Stimulated activated CD8-positive, alpha-beta memory T cell treated with anti-CD3 and anti-CD28 coated beads, Interleukin-4, amount 100 ng/mL, for 1 hour (primary cell): ENCODE data around the gene CHKB.
"Not testable (repeated sequence)": the region's sequence is repeated elsewhere in the genome, so short reads cannot be mapped to it uniquely, and the experiment has no call there.

Source experiments
- DNase-seq, 2 donors: peaks; one replicate each; pipeline ENCODE4 v3.0.0-alpha.2; 2020; ENCODE audit warnings: low read depth in 2 of 2, low spot score in 1 of 2

Gene CHKB, protein sequence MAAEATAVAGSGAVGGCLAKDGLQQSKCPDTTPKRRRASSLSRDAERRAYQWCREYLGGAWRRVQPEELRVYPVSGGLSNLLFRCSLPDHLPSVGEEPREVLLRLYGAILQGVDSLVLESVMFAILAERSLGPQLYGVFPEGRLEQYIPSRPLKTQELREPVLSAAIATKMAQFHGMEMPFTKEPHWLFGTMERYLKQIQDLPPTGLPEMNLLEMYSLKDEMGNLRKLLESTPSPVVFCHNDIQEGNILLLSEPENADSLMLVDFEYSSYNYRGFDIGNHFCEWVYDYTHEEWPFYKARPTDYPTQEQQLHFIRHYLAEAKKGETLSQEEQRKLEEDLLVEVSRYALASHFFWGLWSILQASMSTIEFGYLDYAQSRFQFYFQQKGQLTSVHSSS

DNA sequence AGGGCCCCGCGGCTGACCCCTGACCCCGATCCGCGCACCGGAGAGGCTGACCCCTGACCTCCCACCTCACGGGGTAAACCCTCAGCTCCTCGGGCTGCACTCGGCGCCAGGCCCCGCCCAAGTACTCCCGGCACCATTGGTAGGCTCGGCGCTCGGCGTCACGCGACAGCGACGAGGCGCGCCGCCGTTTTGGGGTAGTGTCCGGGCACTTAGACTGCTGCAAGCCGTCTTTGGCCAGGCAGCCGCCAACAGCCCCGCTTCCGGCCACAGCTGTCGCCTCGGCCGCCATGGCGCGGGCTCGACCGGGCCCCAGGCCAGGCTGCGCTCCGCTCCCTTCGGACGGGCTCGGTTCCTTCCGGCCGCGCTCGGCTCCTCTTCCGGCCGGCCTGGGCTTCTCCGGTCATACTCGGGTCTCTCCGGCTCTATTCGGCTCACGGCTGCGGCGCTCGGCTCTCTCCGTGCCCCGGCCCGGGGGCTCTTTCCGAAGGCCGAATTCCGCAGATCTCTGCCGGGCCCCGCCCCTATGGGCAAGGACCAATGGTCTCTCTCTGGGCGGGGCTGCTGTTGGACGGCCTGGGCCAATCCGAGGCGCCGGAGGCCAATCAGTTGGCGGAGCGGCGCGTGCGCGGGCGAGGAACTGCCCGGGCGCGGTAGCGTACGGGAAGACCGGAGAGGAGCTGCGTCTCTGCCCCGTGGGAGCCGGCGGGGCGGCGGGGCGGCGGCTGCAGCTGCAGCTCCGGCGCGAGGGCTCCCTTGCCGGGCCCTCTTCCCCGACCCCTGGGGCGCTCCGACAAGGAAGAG is at the start of gene CHKB:
Gene CHKB (minus strand): TSS at position 357 of the 801 bp plus-strand sequence. CDS start 68 bp downstream, at position 289.
- DNase-seq, result peak; percentile 90 to 96

DNA sequence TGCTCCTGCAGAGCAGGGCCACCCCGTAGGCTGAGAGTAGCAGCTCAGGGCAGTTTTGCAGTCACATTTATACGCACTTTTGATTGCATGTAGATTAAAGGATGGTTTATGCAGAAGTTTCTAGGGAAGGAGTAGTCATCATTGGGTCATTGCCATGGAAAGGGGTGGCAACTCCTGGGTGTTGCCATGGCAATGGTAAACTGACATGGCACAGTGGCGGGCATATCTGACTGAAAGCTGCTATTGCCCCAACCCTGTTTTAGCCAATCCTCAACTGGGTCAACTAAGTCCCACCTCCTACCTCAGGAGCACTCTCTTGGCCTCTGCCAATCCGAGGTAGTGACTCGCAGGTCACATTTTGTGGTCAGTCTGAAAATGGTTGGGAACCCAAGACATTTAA is 47.7 kb upstream of the CHKB start:
- DNase-seq, result no peak

DNA sequence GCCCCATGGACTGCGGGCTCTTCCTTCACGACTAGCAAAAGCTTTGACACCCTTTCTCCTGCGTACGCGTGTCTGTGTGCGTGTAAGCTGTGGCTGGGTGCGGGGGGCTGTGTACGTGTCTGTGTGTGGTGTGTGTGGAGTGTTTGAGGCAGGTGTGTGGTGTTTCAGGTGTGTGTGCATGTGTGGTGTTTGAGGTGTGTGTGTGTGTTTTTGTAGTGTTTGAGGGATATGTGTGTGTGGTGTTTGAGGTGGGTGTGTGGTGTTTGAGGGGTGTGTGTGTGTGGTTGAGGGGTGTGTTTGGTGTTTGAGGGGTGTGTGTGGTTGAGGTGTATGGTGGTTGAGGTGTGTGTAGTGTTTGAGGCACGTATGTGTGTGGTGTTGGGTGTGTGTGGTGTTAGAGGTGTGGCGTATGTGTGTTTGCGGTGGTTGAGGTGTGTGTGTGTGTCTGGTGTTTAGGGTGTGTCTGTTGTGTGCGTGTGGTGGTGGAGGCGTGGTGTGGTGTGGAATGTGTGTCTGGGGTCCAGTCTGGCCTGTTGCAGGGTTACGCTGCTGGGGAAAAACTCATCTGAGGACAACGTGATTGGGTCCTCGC is 46.0 kb upstream of the CHKB start:
- no peak for DNase-seq

DNA sequence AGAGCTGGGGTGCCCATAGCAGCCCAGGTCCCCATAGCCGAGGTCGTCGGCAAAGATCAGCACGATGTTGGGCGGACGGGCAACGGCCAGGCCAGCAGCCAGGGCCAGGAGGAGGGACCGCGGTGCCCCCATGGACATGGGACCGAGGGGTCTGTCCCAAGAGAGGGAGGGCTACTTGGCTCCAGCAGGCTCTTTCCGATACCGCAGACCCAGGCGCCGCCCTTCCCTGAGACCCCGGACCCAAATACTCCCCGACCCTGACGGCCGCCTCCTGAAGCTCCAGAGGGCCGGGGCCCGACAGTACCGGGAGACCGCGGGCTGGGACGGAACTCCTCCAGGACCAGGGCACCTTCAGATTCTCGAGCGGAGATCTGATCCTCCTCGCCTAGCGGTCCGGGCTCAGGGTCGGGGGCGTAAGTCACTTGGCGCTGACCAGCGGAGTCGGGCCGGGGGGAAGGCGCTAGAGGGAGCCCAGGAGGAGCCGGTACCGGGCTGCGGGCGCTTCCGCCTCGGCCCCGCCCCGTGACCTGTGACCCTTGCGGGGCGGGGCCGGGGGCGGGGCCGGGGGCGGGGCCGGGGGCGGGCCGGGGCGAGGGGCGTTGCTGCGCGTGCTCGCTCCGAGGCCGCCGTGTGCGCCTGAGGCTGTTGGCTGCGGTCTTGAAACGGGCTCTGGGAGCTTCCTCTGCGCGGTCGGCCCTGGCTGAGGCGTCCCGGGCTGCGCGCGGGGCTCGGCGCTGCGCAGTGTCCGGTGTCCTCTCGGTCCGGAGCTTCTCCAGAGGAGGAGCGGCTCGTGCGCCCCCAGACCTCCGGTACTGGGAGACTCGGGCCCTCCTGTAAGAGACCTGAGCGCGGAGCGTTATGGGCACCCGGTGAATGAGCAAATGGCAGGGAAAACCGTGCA is 45.2 kb upstream of the CHKB start, which contains the start of gene ARSA:
Gene ARSA (minus strand): TSS at position 511 of the 901 bp plus-strand sequence. CDS start 373 bp downstream, at position 138.
- peak in 1 of 2 donors; percentile 59 for DNase-seq

DNA sequence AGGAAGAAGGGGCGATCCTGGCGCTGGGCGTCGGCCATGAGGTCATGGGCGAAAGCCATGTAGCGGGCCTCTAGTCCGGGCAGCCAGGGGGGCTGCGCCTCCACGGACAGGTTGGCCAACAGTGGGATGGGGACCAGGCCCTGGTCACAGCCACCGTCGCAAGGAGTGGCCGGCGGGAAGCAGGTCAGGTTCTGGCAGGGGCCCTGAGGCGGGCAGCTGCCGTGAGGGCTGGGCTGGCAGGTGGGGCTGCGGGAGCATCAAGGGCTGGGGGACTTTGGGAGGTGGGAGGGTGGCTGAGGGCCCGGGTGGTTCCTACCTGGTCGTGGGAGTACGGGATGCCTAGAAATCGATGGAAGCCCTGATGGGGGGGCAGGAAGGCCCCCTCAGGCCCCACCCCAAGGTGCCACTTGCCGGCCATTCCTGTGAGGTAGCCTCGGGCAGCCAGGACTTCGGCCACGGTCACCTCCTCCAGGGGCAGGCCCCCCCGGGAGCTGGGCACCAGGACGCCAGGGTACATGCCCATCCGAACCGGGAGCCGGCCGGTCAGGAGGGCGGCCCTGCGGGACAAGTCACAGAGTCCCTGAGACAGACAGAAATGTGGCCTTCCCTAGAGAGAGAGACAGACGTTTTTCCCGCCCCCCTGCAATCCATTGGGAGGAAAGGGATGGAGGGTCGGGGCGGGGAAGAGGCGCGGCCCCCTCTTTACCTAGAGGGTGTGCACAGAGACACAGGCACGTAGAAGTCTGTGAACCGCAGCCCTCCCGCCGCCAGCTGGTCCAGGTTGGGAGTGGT is 44.4 kb upstream of the CHKB start:
- DNase-seq, result no peak

DNA sequence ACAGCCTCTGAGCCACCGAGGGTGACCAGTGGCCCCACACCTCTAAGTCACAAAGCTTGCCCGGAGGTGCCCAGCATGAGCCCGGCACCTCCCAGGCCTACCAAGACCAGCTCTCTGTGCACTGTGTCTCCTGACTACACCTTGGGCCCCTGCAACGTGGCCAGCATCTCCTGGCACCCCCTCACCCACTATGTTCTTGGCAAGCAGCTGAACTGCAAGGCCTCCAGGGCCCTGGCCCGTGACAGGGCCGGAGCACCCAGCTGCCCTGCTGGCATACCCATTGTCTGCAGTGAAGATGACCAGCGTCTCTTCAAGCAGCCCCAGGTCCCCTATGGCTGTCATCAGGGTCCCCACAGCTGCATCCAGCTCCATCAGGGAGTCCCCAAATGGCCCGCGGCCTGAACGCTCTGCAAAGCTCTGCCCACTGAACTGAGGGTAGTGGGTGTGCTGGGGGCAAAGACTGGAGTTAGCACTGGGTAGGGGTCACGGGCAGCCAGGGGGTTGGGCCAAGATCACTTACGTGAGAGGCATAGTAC is 43.7 kb upstream of the CHKB start:
- no peak for DNase-seq

DNA sequence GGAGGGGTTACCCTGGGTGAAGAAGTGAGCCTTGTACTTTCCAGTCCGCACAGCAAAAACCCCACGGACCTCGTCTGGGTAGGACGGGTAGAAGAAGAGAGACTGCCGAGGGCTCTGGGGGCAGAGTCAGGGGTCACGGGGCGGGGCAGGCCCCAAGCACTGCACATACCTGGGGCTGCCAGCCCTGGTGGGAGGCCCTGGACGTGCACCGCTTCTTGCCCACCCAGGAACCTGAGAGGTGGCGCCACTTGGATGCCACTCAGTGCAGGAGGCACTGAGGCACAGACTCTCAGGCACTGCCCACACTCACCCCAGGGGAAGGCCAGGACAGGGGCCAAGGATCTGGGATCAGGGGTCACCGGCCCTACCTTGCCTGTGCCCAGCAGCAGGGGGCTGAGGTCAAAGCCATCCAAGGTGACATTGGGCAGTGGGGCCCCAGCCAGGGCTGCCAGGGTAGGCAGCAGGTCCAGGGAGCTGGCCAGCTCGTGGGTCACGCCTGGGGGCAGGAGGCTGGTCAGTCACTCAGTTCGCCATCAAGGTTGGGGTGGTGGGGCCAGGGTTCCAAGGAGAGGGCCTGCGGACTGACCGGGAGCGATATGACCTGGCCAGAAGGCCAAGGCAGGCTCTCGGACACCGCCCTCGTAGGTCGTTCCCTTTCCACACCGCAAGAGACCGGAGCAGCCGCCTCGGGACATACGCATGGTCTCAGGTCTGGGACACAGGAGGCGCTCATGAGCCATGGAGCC is 43.1 kb upstream of the CHKB start:
- DNase-seq, result no peak

DNA sequence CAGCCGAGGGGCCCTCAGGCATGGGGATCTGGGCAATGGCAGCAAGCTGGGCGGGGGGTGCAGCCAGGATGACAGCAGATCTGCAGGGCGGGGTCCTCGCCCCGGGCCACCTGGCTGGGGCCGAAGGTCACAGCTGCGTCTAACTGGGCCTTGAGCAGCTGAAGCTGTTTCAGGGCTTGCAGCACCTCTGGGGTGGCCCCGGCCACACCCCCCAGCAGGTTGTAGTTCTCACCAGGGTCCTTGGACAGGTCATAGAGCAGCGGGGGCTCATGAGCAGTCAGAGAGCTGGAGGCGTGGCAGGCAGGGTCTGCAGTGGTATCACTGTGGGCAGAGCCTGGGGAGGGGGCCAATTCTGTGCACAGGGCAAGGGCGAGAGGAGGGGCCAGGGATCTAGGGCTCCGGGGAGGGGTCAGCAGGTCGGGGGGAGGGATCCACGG is 42.5 kb upstream of the CHKB start:
- no peak for DNase-seq

DNA sequence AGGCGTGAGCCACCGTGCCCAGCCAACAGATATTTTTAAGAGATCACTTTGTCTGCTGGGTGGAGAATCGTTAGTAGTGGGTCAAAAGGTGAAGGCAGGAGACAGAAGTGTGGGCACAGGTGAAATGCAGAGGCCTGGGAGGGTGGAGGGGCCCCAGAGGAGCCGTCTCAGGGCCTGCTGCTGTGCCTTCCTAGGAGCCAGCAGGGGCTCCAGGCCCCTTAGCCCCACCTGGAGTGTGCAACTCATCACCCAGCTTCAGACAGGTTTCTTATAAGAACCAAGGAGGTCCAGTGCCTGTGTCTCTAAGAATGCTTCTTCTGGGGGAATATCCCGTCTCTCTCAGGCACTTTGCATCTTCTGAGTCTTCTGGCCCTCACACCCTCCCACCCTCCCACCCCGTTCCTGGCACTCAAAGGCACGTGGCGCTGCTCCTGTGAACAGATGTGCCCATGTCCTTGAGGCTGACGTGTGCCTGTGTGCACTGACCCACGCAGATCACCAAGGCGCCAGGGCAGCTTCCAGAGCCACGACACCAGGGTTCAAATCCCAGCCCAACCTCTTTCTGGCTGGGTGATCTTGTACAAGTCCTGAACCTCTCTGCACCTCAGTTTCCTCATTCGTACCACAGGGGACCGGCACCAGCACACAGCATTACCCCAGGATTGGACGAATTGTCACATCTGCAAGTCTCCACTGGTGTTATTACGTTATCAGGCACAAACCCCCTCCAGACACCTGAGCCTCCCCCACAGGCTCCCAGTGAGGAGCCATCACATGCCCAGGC is 41.9 kb upstream of the CHKB start:
- no peak for DNase-seq

DNA sequence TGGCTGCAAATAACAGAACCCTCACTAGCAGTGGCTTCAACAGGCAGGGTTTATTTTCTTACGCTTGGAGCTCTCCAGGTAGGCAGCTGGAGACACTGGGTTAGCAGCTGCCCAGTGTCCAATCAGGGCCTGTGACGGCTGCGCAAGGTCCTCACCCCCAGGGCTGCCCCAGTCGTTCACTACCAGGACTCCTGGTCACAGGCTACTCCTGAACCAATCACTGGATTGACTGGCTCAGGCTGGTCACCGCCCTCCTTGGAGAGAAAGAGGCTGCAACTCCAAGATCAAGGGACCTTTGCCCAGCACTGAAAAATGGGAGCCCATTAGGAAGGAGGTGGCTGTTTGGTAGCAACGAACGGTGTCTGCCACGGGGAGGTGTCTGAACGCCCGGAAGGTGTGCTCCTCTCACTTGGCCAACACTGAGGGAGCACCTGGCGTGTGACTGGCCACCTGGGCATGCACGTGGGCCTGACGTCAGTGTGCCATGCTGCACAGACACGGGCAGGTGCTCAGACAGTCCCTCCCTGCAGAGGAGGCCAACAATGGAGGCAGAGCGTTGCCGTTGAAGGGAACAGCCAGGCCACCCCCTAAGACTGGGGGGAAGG is 40.2 kb upstream of the CHKB start:
- no peak for DNase-seq

DNA sequence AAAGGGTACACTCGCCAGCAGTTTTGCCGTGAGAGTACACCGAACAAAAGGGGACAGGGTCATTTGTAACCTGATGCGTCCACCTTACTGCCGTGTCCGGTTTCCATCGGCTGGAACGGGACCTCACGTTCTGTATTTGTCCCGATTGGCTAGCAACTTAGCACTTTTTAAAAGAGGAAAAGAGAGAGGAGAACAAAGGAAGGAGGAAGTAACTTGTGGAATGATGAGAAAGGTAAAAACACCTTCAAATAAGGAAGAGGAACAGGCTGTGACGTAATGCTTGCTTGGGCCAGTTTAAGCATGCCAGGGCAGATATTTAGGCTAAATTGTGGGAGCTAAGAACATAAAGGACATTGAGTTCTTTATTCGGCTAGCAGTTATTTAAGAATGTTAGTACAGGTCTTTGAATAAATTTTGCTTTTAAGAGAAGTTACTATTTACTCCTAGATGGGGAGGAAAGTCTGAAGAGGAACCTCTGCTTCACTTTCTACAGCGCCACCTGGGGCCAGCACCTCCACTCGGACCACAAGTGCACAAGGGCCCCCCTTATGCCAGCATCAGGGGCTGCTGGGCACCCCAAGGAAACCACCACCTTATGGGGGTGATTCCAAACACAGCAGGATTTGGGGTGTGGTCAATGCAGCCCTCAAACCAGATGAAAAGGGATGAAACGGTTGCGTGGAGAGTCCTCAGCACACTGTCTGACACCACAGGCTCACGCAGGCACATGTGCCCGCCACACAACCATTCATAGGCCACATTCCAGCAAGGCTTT is 39.5 kb upstream of the CHKB start:
- no peak for DNase-seq

DNA sequence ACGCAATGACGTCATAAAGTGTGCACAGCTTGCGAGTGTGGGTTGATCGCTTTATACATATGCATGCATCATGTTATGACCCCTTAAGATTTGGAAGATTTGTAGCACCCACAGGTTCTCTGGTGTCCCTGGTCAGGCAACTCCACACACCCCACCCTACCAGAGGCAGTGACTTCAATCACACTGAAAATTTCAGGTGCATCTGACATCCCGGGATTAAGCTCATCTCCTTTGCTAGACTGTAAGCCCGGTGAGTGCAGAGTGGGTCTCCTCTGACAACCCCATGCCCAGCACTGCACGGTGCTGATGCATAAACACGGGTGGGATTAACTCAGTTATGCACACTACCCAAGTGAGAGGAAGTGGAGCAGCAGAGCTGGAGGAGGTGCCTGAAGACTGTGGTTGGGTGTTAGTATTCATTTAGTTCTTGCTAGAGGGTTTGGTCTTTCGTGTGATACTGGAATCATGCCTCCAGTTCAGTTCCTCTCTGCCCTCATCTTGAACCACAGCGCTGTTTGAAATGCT is 38.8 kb upstream of the CHKB start:
- DNase-seq, result peak in 1 of 2 donors; percentile 24

DNA sequence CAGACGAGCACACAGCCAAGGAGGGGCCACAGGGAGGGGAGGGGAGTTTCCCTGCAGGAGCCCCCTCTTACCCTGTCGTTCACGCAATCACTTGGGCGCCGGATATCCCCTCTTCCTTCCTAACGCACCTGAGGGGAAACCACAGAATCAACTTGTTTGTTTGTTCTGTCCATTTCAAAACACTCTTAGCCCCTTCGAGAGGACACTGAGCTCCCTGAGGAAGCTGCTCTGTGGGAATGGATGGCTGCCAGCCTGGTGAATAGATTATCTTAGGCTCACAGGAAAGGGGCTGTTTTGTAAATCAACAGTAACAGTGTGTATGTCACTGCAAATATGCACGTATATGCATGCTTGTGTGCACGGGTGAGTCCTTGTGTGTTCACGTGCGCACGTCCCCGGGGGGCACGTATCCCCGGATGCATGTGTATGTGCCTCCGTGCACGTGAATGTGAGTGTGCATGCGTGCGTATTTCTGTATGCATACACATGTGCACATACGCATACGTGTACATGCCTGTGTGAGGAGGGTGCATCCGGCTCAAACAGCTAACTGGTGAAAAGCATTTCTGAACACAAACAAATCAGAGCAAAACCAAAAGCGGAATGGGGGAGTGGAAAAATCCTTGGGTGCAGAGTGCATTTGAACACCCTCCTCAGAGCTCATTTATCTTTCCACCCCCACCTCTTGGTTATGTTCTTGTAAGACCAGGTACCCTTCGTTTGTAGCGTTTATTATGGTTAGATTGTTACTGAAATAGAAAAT is 38.1 kb upstream of the CHKB start:
- DNase-seq, result peak in 1 of 2 donors; percentile 79

DNA sequence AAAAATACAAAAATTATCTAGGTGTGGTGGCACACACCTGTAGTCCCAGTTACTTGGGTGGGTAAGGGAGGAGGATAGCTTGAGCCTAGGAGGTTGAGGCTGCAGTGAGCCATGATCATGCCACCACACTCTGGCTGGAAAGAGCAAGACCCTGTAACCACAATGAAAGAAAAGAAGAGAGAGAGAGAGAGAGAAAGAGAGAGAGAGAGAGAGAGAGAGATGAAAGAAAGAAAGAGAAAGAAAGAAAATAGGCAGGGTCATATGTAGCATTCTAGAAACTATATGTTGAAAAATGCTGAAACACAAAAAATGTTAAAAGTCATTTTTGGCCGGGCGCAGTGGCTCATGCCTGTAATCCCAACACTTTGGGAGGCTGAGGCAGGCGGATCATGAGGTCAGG is 31.6 kb upstream of the CHKB start:
- not testable (repeated sequence) for DNase-seq

DNA sequence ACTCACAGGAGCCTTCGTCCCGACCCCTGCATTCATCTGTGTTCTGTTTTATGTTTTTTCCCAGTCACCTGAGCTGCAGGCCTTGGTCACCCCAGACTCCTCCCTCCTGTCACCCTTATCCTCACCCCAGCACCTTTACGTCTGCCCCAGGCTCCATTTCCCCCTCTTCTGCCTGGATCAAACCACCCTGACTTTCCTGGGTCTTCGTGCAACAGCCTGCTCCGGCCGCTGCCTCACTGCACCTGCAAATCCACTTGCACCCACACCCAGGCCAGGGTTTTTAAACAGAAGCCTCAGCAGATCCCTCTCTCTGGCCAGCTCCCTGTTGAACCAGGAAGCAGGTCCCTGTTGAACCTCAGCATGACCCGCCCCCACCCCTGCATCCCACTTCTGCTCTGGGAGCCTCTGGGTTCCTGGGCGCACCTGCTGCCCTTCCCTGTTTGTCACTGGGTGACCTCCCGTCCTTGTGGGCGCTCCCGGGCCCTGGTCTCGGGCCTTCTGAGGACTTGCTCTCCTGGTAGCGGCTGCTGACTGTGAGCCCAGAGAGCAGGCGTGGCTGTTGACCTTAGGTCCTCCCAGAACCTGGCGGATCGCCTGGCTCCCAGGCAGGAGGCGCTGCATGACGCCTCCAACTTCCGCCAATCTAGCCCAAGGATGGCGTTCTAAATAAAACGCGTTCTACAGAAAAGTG is 30.8 kb upstream of the CHKB start:
- DNase-seq, result no peak
